Measurements from ENCODE around the gene OGA. TPM values are rescaled to one million over a fixed set of nuclear protein-coding genes. Genes with fewer than 3 reads are reported as not detected.

Gene OGA
- polyA plus RNA-seq, 3 donors = 6.9 to 104 (median 15.3) TPM

GRCh38 chr10:101752241-101752640 is 66.0 kb downstream of the OGA start:
- Histone ChIP-seq H3K4me3 (replicated peaks in 1 of 3; ENCODE audit: low read depth in 2 of 3, low read length in 3 of 3) (no peak overlapping the region), H2AFZ (ENCODE audit: insufficient read depth, low read depth, low read length, poor library complexity, severe bottlenecking) (no peak overlapping the region), H3K36me3 (replicated peaks in 1 of 2; ENCODE audit: control insufficient read depth in 1 of 2, insufficient read depth in 2 of 2, low read length in 2 of 2) (no peaks in the 10 kb centered on the region), H3K4me1 (ENCODE audit: control insufficient read depth in 1 of 2, insufficient read depth in 2 of 2, low read length in 2 of 2) (no peaks in the 10 kb centered on the region), H3K9ac (ENCODE audit: insufficient read depth, low read length, poor library complexity, severe bottlenecking) (no peak overlapping the region), H3K9me3 (replicated peaks in 1 of 2; ENCODE audit: control insufficient read depth in 1 of 2, insufficient read depth in 1 of 2, low read length in 2 of 2) (no peaks in the 10 kb centered on the region), H3K27ac (ENCODE audit: low read depth in 1 of 2, low read length in 2 of 2) (no peak overlapping the region), H3K27me3 (ENCODE audit: control insufficient read depth in 2 of 2, insufficient read depth in 2 of 2, low read length in 2 of 2) (peaks cover 4 to 15% of the 10 kb centered on the region in 2 donors), H3K79me2 (ENCODE audit: insufficient read depth, low read length) (no peaks in the 10 kb centered on the region), H3K4me2 (replicated peaks; ENCODE audit: extremely low read depth, low read length, poor library complexity, severe bottlenecking) (no peak overlapping the region), H4K20me1 (ENCODE audit: insufficient read depth, low read length) (no peaks in the 10 kb centered on the region)
- no peak overlapping the region for H3K27ac Mint-ChIP-seq
- no peak overlapping the region for H3K4me3 Mint-ChIP-seq
- H3K27me3 Mint-ChIP-seq (ENCODE audit: low read depth in 3 of 3) = peaks cover 22 to 36% (median 24%) of the 10 kb centered on the region in 3 donors
- TF ChIP-seq CTCF (IDR thresholded peaks at IDR 0.05) = no peak
- DNase-seq = no peak
- intact Hi-C loops (cut with micrococcal nuclease) = no loop called here
- 75% methylated on average over 1 of the region's 3 CpGs for WGBS (ENCODE audit: insufficient coverage)
- no peaks in the 10 kb centered on the region for H3K4me1 Mint-ChIP-seq
- no peaks in the 10 kb centered on the region for H3K36me3 Mint-ChIP-seq
- peaks cover 0 to 3% (median 0%) of the 10 kb centered on the region in 7 donors for H3K9me3 Mint-ChIP-seq

- no peak for DNase-seq
- no peaks in the 10 kb centered on the region for H3K36me3 Mint-ChIP-seq
- H3K27me3 ChIP-seq (ENCODE audit: control insufficient read depth in 2 of 2, insufficient read depth in 2 of 2, low read length in 2 of 2) = peaks cover 4 to 15% of the 10 kb centered on the region in 2 donors
- no peak overlapping the region for H3K27ac Mint-ChIP-seq
- no peaks in the 10 kb centered on the region for H3K9me3 ChIP-seq (replicated peaks in 1 of 2; ENCODE audit: control insufficient read depth in 1 of 2, insufficient read depth in 1 of 2, low read length in 2 of 2)
- no peak overlapping the region for H2AFZ ChIP-seq (ENCODE audit: insufficient read depth, low read depth, low read length, poor library complexity, severe bottlenecking)
- H3K9me3 Mint-ChIP-seq = no peaks in the 10 kb centered on the region
- no peaks in the 10 kb centered on the region for H3K36me3 ChIP-seq (replicated peaks in 1 of 2; ENCODE audit: control insufficient read depth in 1 of 2, insufficient read depth in 2 of 2, low read length in 2 of 2)
- no peak for TF ChIP-seq CTCF (IDR thresholded peaks at IDR 0.05)
- H3K4me2 ChIP-seq (replicated peaks; ENCODE audit: extremely low read depth, low read length, poor library complexity, severe bottlenecking) = no peak overlapping the region
- intact Hi-C loops (cut with micrococcal nuclease) = no loop called here
- WGBS (ENCODE audit: insufficient coverage) = 91% methylated on average over 13 of the region's 19 CpGs
- H3K79me2 ChIP-seq (ENCODE audit: insufficient read depth, low read length) = no peaks in the 10 kb centered on the region
- no peak overlapping the region for H3K27ac ChIP-seq (ENCODE audit: low read depth in 1 of 2, low read length in 2 of 2)
- no peaks in the 10 kb centered on the region for H3K4me1 ChIP-seq (ENCODE audit: control insufficient read depth in 1 of 2, insufficient read depth in 2 of 2, low read length in 2 of 2)
- H3K27me3 Mint-ChIP-seq (ENCODE audit: low read depth in 3 of 3) = peaks cover 20 to 31% (median 25%) of the 10 kb centered on the region in 3 donors
- no peak overlapping the region for H3K4me3 ChIP-seq (replicated peaks in 1 of 3; ENCODE audit: low read depth in 2 of 3, low read length in 3 of 3)
- H3K4me1 Mint-ChIP-seq = no peaks in the 10 kb centered on the region
- H4K20me1 ChIP-seq (ENCODE audit: insufficient read depth, low read length) = no peaks in the 10 kb centered on the region
- no peak overlapping the region for H3K9ac ChIP-seq (ENCODE audit: insufficient read depth, low read length, poor library complexity, severe bottlenecking)
- H3K4me3 Mint-ChIP-seq = no peak overlapping the region
Measured at GRCh38 chr10:101749047-101750016, 68.9 kb downstream of the OGA start.

Measured in CD14-positive monocyte (primary cell).